Stimulated activated CD4-positive, alpha-beta T cell treated with anti-CD3 and anti-CD28 coated beads, Interleukin-4, amount 100 ng/mL, for 4 hours (primary cell): ENCODE measurements around the gene NFKBIE.
A peak's percentile ranks its signal among the peaks of the same experiment; 100 is the strongest.

Experiments
- DNase-seq, 2 experiments: peaks; one replicate each; pipeline ENCODE4 v3.0.0-alpha.2; 2020

NFKBIE gene

DNA sequence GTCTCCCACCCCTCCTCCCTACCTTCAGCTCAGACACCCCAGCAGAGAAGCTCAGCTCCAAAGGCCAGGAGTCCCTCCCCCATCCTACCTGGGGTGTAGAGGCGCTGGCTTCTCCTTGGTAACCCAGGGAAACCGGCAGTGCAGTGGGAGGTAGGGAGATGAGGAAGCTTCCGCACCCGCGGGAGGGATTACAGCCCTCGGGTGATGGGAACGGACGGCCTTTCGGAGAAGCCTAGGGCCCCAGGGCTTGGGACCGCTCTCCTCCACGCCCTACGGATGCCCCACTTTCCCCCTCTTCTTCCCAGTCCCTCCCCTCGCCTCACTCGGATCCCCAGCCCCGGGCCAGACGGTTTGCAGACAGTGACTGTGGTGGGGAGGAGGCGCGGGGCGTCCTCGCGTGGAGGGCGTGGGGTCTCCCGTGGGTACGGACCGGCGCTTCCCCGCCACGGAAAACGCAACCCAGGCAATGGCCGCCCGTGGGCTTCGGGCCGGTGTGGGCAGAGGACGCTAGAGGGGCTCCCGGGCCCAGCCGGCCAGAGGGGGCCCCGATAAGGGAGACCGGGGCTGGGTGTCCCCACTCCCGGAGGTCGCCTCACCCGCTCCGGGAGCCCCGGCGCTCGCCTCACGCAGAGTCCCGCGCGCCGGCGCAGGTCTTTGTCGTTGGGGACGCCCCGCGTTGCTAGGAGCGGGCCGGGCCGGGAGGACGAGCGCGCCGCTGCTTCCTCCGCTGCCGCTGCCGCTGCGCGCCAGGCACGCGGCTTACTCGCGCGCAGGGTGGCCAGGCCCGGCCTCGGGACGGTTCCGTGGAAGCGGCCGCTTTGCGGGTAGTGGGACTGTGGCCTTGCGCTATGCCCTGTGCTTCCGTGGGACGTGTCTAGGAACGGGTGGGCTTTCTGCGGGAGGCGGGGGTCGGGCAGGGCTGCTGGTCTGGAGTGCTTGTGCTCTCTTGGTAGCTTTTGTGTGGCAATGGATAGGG, 32.0 kb upstream of the NFKBIE start:
- DNase-seq = peak; percentile 33 to 60

DNA sequence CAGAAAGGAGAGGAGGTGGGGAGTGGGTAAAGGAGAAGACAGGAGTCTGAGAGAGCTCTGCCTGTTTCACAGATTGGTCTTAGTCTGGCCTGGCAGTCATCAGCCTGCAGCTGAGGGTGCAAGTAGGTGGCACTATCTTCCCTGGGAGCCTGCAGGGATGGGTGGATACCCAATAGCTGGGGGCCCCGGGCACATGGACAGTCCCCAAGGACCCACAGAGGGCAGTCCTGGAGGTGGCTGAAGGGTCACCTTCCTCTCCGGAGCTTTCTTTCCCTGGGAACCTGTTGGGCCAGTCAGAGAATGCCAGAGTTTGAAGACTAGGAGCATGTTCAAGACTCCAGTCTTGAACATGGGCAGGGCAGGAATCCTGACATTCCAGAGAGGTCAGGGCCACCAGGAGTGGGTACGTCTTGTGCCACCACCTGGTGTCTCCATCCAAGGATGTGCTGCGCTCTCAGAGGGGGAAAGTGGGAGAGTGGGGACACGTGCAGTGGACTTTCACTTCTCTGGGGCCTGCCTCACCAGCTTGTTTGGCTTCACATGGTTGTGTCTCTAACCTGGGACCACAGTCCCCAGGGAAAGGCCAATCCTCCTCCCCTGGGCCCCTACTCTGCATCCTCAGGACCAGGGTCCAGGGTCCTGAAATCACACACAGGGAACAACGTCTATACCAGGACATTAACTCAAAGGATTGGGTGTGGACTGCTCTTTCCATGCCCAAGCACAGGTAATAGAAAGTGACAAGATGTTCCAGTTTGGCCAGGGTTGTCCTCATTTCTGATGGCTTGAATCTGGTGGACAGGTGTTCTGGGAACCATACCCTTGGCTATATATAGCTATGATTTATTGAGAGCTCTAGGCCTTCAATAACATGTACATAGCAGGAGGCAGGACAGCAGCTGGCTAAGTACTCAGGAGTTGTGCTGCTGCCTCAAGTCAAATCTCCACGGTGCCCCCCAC, 29.8 kb upstream of the NFKBIE start:
- DNase-seq = no peak

DNA sequence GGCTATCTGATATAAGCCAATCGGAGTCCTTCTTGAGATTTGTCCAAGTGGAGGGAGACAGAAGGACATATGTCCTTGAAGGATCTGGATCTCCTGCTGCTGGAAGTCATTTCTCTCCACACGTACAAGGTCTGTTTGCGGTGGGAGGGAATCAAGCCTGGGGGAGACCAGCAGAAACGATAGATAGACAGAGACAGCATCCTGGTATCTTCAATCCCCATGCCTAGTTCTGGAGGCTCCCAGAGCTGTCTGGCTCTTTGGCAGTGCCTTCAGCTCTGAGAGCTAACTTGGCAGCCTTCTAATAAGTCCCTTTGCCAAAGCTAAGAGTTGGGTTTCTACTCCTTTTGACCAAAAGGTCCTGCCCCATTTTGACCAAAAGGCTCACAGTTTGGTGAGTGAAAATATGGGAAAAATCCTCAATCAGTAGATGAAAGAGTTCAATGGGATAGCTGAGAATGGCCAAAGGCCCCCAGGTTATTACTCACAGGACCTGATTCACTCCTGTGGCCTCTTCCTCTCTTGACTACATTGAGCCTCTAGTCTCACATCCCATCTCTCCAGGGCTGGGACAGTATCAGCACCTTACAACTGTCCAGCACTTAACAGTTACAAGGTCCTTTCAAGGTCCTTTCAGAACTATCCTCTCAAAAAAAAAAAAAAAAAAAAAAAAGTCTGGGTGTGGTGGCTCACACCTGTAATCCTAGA, 27.5 kb upstream of the NFKBIE start:
- no peak for DNase-seq

DNA sequence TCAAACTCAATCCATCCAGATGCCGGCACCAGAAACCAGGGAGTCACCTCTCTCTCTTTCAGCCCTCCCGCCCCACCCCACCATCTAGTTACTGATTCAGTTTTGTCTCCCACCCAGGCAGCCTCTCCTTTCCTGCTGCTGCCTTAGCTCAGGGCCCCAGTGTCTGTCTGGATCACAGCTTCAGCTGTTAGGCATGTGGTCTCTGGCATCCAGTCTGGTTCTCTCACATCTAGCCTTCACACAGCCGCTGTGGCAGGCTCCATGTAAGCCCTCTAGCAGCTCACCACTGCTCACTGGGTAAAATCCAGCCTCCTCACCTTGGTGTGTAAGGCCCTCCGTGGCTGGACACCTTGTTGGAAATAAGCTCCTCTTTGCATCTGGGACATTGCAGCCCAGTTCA, 26.5 kb upstream of the NFKBIE start:
- DNase-seq = no peak

DNA sequence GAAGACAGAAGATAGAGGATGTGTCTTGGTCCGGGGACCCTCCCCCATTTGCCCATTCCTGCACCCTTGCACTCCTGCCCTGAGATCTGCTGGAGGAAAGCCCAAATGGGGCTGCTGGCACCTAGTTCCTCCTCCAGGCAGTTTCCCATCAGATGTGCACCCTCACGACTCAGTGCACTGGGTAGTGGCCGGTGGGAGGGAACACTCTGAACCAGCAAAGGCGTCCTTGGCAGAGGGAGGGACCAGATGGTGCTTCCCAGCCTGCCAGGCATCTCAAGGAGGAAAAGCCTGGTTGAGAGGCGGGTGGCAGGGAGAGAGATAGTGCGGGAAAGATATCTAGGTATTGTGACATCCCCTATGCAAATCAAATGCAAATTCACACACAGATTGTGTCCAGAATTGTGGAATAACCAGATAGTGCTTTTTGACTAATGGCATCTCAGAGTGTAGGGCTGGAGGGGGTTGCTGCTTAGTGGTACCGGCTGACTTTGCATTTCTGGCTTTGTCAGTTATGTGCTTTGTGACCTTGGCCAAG, 24.4 kb upstream of the NFKBIE start:
- DNase-seq = no peak

DNA sequence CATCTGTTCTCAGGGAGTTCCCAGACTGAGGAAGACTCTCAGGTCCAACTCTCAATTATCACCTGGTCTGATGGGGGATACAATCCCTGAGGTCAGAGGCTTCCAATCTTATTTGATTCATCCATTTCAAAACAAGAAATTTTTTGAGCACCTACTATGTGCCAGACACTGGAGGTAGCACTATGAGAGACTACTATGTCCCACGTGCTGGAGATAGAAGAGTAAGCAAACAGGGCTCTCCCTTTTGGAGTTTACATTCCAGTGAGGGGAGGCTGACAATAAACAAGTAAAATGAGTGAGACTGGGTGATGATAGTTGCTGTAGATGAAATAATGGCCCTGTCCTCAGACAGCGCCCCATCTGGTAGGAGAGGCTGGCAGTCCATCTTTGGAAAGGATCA, 21.4 kb upstream of the NFKBIE start:
- DNase-seq = no peak

DNA sequence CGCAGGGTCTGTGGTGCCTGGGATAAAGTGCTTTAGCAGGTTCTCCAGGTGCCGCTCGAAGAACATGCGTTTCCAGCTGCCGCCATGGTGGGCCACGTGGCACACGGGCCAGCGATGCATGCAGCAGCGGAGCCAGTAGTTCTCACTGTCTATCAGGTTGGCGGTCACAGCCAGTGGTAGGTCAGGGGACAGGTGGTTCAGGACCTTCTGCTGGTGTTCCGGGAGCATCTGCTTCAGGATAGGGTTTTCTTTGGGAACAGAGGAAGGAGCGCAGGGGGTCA, 20.9 kb upstream of the NFKBIE start:
- no peak for DNase-seq

DNA sequence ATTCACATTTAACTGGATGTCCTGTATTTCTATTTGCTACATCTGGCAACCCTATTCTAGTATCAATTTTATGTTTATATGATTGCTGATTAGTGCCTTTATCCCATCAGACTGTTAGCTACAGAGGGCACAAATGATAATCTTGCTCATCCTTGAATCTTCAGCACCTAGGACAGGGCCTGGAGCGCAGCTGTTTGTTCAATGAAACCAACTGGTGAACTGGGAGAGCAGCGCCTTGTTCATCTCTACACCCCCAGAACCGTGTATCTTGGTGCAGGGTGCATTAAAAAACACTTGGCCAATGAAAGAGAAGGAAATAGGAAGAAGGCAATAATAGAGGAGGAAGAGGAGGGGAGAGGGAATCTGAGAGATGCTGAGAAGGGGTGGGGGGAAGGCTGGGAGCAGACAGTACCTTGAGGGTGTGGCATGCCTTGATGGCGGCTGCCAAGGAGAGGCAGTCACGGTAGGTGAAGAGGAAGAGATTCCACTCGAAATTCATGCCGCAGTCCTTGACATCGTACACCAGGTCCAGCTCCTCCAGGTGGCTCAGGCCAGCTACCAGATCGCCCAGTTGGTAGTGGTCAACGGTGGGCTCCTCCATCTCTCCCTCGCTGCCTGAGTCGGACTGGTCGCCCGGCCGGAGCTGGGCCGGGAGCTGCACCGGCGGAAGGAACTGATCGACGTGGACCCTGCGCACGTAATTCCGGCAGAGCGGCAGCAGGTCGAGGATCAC, 20.4 kb upstream of the NFKBIE start:
- no peak for DNase-seq

DNA sequence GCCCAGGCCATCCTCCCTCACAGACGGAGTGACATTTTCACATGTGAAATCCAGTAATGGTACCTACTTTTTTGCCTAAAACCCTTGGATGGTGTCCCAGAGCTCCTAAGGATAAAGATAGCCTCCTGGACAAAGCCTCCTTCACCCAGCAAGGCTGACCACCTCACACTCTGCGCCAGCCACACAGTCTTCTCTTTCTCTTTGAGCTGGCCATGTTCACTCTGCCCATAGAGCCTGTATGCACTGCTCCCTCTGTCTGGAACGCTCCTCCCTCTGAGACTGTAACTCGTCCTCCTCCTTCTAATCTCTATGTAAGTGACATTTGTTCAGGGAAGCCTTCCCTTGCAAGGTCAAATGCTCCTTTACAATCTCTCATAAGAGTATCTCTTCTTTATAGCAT, 19.5 kb upstream of the NFKBIE start:
- DNase-seq = no peak

DNA sequence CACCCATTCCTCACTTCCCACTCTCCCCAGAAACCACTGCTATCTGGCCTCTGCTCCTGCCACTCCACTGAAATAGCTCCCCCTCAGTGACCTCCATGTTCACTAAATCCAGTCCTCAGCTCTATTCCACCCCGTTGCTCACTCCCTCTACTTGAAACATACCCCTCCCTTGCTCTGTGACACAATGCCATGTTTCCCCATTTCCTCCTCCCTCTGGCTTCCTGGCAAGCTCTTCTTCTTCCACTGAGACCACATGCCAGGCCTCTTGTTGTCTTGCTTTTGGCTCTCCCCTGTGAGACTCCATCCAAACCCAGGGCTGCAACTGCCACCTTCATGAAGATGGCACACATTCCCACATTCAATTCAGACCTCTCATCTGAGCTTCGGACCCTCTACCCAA, 18.8 kb upstream of the NFKBIE start:
- no peak for DNase-seq

DNA sequence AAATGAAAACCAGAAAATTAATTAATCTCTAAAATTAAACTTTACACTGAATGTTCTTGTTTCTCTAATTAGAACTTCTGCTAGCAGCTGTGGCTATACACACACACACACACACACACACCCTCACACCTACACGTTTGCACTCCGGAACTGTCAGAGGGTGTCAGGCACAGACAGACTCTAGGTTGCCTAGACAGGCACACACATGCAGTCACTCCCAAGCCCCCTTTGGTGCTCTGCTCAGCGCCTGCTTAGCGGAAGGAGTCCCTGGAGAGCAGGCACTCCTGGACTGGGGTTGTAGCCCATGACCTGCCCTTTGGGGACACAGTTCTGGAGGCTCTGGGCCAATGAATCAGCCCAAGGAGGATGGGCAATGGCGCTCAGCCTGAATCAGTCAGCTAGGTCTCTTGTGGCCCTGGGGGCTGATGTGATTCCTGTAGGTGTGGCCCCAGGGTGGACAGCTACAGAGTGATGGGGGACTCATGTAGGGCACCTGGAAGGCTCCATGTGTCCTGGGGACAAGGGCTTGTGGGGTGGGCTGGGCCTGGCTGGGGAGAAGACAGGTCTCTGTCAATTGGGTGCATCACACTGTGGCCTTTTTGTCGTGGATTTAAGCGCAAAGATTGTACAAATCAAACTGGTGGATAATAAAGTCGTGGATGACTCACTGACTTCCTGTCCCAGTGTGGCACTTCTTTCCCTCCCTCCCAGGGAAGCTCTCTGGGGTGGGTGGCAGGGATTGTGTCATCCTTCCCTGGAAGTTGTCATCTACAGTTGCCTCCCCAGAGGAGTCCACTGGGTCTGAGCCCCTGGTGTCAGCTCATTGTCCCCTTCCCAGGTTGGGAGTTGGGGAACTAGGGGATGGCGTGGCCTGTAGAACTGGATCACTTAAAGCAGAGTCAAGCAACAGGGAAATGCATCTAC, 13.7 kb upstream of the NFKBIE start:
- no peak for DNase-seq

DNA sequence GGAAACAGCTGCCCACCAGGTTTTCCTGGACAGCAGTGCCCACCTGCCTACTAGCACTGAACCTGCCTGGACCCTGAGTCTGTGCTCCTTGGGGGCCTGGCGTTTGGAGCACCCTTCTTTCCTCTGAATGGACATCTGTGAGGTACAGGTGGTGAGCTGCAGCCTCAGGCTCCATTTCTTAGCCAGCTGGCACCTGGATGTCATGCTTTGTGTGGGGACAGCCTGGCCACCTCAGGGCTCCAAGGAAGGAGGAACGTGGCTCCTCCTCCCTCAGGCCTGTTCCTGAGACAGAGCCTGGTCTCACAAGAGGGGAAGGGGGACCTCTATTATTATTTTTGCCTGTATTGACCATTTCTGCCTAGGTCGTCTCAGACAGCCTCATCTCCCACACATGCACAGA, 13.0 kb upstream of the NFKBIE start:
- DNase-seq = no peak

DNA sequence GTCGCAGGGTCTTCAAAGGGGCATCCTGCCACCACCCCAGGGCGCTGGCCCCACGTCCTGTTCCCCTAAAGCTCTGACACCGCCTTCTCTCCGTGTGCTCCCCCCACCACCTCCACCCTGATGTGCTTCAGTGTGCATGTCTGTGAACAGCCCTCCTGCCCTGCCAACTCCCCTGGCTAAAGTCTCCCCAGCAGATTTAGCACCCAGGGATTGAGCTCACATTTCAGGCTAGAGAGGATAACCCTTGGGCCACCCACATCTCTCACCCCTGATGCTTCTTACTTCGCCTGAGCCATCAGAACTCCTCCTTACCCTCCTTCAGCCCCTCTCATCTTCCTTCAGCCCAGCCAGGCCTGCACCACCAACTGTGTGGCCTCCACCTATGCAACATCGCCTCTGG, 12.4 kb upstream of the NFKBIE start:
- DNase-seq = no peak

DNA sequence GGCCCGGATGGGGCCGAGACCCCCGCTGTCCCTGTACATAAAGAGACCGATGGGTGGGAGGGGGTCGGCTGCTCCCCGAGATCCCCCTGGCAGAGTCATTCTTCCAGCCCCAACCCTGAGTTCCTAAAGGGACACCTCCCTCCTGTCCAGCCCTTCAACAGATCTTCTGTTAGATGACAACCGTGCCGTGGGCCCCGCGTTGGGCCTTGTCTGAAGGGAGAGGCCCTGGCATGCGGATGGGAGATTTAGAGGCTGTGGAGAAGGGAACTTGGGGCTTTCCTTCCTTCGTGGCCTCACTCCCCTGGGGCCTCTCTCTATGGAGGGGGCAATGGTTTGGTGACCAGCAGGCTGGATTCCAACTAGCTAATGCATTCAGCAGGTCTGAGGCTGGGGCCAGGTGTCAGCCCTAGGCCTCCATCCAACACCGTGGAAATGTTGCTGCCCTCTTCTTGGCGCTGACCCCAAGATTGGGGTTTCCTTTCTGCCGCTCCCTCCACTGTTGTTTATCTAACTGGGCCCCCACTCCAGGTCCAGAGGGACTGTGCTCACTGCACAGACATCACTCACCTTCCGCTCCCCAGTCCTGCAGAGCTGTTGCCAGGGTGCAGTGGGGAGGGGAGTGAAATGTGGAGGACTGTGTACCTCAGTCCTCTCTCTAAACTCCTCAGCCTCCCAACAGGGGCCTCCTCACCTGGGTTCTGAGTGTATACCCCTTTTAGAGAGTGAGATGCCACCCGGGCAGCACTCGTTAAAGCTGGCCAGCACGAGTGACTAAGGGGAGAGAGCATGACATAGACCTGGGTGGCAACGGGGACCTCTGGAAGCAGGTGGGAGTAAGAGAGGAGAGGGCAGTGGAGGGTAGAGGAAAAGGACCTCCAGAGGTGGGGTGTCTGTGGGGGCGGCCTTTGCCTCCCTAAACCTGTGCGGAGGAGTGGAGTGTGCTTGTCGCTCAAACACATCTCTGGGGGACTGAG, 11.6 kb upstream of the NFKBIE start:
- DNase-seq = no peak

DNA sequence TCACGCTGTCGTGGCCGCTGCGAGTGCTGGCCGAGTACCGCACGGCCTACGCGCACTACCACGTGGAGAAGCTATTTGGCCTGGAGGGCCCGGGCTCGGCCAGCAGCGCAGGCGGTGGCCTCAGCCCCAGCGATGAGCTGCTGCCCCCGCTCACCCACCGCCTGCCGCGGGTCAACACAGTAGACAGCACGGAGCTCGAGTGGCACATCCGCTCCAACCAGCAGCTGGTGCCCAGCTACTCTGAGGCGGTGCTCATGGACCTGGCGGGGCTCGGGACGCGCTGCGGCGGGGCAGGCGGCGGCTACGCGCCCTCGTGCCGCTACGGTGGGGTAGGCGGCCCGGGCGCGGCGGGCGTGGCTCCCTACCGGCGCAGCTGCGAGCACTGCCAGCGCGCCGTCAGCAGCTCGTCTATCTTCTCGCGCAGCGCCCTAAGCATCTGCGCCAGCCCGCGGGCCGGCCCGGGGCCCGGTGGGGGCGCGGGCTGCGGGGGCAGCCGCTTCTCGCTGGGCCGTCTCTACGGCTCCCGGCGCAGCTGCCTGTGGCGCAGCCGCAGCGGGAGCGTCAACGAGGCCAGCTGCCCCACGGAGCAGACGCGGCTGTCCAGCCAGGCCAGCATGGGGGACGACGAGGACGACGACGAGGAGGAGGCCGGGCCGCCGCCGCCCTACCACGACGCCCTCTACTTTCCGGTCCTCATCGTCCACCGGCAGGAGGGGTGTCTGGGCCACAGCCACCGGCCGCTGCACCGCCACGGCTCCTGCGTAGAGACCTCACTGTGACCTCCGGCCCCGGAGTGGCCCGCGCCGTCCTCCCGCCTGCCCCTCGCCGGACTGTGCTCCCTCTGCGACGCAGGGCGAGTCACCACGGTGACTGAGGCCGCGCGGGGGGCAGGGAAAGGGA, 10.6 kb upstream of the NFKBIE start:
- DNase-seq = peak in 1 of 2 experiments; percentile 43

DNA sequence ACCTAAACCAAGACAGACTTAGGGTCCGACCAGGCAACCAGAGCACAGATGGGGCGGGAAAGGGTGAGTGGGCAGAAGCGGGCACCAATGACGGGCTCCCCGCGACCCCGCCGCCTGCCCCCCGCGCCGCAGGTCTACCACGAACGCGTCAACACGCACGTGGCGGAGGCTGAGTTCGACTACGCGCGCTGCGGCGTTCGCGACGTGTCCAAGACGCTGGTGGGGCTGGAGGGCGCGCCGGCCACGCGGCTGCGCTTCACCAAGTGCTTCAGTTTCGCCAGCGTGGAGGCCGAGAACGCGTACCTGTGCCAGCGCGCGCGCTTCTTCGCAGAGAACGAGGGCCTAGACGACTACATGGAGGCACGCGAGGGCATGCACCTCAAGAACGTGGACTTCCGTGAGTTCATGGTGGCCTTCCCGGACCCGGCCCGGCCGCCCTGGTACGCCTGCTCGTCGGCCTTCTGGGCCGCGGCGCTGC, 10.0 kb upstream of the NFKBIE start:
- DNase-seq = no peak

DNA sequence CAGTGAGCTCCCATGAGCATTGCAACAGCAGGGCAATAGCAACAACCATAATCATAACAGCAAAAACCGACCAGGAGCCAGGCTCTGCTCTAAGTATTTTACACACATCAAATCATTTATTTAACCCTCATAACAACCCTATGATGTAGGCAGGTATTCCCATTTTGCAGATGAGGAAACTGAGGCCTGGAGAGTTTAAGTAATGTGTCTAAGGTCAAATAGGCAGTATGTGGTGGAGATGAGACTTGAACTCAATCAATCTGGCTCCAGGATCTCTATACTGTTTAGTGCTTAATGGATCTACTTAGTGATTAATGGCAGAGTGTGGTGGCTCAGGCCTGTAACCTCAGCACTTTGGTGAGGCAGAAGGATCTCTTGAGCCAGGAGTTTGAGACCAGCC, 8.3 kb upstream of the NFKBIE start:
- DNase-seq = no peak

DNA sequence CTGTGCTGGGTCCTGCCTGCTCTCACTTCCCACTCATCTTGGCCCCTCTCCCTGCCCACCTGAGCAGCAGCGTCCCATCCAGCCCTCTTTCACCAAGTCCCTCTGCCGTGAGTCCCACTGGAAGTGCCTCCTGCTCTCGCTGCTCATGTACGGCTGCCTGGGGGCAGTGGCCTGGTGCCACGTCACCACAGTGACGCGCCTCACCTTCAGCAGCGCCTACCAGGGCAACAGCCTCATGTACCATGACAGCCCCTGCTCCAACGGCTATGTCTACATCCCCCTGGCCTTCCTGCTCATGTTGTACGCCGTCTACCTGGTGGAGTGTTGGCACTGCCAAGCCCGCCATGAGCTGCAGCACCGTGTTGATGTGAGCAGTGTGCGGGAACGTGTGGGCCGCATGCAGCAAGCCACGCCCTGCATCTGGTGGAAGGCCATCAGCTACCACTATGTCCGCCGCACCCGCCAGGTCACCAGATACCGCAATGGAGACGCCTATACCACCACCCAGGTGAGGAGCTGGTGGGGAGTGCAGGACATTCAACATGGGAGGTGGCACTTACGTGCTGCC, 7.7 kb upstream of the NFKBIE start:
- DNase-seq = no peak
